Measurements from ENCODE around the gene CPA5. TPM values are rescaled to one million over a fixed set of nuclear protein-coding genes. Genes with fewer than 3 reads are reported as not detected.
A peak's percentile ranks its signal among the peaks of the same experiment; 100 is the strongest.

CPA5 gene
- total RNA-seq, 1 experiment from 2014 or later: not detected

DNA sequence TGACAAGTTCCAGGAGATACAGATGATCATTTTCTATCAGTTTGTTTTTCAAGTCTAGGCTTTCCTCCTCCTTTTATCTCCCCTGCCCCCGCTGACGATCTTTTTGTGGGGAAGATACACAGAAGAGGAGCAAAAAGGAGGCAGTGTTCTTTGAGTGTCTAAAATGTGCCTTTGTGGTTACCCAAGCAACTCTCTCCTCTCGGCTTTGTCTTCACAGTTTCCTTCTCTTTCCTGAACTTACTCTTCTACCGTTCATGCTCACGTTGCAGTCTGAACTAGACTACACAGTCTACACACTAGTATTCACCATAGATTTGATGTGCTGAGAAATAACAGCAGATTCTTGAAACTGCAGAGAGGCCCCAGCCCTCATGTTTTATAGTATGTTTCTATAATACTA is 72.6 kb downstream of the CPA5 start:
- Mint-ChIP-seq H3K9me3 (no peaks in the 10 kb centered on the region), H3K36me3 (ENCODE audit: insufficient read depth in 1 of 3, low read depth in 3 of 3) (no peaks in the 10 kb centered on the region), H3K27me3 (ENCODE audit: low read depth) (no peaks in the 10 kb centered on the region), H3K4me1 (peaks cover 20 to 33% of the 10 kb centered on the region in 2 experiments), H3K27ac (peak overlapping the region in 1 of 3 experiments; percentile 27; a peak in 1 of 7 replicates), H3K4me3 (no peak overlapping the region)
- Histone ChIP-seq H3K14ac (ENCODE audit: insufficient read depth, low read length) (no peak overlapping the region), H4K8ac (replicated peaks; ENCODE audit: insufficient read length, low read depth, low read length) (no peak overlapping the region), H3K27me3 (ENCODE audit: insufficient read depth, low read length) (no peaks in the 10 kb centered on the region), H4K20me1 (ENCODE audit: control insufficient read depth, insufficient read depth, insufficient read length) (no peaks in the 10 kb centered on the region), H3K4me1 (ENCODE audit: insufficient read depth, low read length) (no peaks in the 10 kb centered on the region), H3K79me1 (ENCODE audit: insufficient read depth, low read depth, low read length, poor library complexity, severe bottlenecking) (no peaks in the 10 kb centered on the region), H3K23ac (ENCODE audit: insufficient read length, low read depth, low read length) (no peak overlapping the region), H3K18ac (ENCODE audit: insufficient read length, low read depth, low read length) (no peak overlapping the region), H3T11ph (ENCODE audit: low read length) (no peak overlapping the region), H2BK5ac (ENCODE audit: insufficient read length, low read length) (no peak overlapping the region), H3K27ac (ENCODE audit: insufficient read length, low read depth, low read length) (no peak overlapping the region), H2BK12ac (ENCODE audit: insufficient read length, low read depth, low read length) (no peak overlapping the region), H3K79me2 (ENCODE audit: insufficient read depth, low read length) (no peaks in the 10 kb centered on the region), H3K23me2 (ENCODE audit: insufficient read length, low read depth, low read length, poor library complexity, severe bottlenecking) (no peaks in the 10 kb centered on the region), H3K56ac (ENCODE audit: insufficient read length, low read depth, low read length) (no peak overlapping the region), H3K9me3 (ENCODE audit: control insufficient read depth, low read depth, low read length) (no peaks in the 10 kb centered on the region), H2BK120ac (ENCODE audit: low read depth, low read length, poor library complexity, severe bottlenecking) (no peak overlapping the region), H3K4ac (ENCODE audit: low read depth, low read length) (no peak overlapping the region), H3K4me2 (ENCODE audit: insufficient read depth, insufficient read length, low read length) (no peak overlapping the region), H2BK20ac (ENCODE audit: low read depth, low read length, poor library complexity, severe bottlenecking) (no peak overlapping the region), H4K5ac (ENCODE audit: insufficient read length, low read depth, low read length) (no peak overlapping the region), H2AK5ac (ENCODE audit: insufficient read length, low read length) (no peak overlapping the region), H2BK15ac (ENCODE audit: low read depth, low read length) (no peak overlapping the region), H2AFZ (ENCODE audit: low read length) (no peak overlapping the region), H3K9ac (ENCODE audit: extremely low read depth, insufficient read length, low read length) (no peak overlapping the region), H4K91ac (ENCODE audit: insufficient read length, low read depth, low read length) (no peak overlapping the region)
- WGBS (ENCODE audit: extremely low coverage, insufficient read length, low lambda C conversion rate): no CpG with 5 or more reads among the region's 5 CpGs
- TF ChIP-seq, protein P1, sequence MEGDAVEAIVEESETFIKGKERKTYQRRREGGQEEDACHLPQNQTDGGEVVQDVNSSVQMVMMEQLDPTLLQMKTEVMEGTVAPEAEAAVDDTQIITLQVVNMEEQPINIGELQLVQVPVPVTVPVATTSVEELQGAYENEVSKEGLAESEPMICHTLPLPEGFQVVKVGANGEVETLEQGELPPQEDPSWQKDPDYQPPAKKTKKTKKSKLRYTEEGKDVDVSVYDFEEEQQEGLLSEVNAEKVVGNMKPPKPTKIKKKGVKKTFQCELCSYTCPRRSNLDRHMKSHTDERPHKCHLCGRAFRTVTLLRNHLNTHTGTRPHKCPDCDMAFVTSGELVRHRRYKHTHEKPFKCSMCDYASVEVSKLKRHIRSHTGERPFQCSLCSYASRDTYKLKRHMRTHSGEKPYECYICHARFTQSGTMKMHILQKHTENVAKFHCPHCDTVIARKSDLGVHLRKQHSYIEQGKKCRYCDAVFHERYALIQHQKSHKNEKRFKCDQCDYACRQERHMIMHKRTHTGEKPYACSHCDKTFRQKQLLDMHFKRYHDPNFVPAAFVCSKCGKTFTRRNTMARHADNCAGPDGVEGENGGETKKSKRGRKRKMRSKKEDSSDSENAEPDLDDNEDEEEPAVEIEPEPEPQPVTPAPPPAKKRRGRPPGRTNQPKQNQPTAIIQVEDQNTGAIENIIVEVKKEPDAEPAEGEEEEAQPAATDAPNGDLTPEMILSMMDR (conservative IDR thresholded peaks at IDR 0.05): no peak
- DNase-seq: no peak
